ENCODE measurements around the gene MELTF.
"Not testable (repeated sequence)": the region's sequence is repeated elsewhere in the genome, so short reads cannot be mapped to it uniquely, and the experiment has no call there.

Gene MELTF

DNA sequence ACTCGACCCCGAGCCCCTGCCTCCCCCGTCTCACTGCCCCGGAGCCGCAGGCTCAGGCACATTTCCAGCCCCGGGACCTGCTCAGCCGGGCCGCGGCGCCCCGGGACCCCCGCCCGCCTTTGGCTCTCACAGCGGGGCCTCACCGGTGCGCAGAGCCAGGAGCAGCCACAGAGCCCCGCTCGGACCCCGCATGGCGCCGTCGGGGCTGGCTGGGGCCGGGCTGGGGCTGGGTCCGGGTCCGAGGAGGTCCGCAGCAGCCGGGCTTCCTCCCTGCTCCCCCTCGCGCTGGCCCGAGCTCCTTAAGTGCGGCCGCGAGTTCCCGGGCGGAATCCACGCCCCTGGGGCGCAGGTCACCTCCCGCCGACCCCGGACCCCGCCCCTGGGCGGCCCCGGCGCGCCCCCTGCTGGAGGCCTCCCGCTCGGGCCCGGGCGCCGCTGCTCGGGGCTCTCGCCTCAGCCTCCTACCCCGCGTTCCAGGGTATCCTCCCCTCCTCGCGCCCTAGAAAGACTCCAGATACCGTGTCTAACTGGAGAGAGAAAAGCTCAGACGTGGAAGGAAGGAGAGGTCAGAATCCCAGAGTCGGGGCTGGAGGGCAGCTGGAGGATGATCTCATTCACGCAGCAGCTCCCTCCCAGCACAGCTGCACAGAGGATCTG is at the start of gene MELTF:
Gene MELTF, minus strand, starts transcription at position 307 of the 657 bp plus-strand sequence. Its CDS starts 115 bp downstream, at position 192.
- peak; percentile 48 to 77 for DNase-seq

DNA sequence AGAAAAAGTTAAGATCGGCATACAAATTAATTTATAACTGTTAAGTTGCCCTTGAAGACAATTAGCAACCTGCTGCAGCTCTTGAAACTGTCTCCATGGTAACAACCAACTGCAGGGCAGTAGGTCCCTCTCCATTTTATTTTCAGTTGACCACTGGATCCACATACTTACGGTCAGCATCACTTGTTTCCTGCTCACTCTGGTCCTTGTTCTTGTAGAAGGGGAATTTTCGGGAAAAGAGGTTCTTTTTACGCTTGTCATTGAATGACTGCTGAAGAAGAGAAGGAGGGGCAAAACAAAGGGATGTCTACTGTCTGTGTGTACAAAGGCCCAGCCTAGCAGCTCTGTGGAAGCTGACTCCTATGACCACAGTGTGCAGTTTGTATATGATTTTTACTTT is 46.8 kb upstream of the MELTF start:
- no peak for DNase-seq

DNA sequence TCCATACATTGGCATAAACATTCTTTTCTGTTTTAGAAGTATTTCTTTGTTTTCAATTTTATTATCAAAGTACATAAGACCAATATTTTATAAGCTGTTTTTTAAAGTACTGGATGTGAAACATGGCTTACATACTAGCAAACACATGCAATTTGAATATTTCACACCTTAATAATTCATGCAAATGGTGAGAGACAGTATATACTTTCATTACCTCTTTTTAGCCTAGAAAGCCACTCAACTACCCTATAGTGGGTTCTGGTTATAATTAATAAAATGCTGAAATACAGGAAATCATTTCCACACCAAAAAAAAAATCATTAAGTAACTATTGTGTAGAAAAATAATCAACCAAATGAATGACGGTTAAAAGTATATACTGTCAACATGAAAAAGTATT is 38.5 kb upstream of the MELTF start:
- DNase-seq = no peak

DNA sequence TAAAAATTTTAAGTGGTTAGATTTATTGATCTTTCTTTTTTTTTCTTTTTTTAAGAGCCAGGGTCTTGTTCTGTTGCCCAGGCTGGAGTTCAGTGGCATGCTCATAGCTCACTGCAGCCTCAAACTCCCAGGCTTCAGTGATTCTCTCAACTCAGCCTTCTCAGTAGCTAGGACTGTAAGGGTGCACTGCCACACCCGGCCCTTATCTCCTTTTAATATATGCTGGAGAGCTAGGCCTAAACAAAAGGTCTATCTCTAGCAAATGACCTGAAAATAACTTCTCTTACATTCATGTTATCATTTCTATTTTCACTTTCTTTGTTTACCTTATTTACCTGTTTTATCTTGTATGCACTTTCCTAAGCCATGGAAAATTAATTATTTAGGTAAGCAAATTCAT is 35.2 kb upstream of the MELTF start:
- no peak for DNase-seq

DNA sequence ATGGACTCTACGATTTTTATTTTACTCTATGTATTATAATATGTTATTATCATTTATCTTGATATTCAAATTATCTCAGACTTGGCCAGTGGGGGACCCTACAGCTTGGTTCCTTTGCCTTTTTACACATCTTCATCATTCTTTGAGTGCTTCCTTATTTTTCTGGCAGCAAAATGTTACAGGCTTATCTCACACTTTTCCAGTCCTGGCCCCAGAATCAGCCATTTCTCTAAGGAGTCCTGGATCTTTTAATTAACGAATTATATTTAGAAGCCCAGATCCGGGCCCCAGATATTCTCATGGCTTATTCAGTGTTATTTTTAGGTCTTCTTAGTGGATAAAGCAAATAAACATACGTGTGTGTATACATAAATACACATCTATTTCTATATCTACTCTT is 32.8 kb upstream of the MELTF start:
- DNase-seq = no peak

DNA sequence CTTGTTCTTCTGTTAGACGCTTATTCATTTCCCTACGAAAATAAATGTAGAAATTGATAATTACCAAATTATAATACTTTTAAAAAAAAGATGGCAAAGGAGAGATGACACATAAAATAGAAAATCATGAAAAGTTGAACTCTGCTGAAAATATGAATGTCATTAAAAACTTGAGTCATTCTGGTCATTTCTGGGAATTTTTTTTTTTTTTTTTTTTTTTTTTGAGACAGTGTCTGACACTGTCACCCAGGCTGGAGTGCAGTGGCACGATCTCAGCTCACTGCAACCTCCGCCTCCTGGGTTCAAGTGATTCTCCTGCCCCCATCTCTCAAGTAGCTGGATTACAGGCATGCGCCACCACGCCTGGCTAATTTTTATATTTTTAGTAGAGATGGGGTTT is 22.0 kb upstream of the MELTF start:
- DNase-seq = not testable (repeated sequence)

DNA sequence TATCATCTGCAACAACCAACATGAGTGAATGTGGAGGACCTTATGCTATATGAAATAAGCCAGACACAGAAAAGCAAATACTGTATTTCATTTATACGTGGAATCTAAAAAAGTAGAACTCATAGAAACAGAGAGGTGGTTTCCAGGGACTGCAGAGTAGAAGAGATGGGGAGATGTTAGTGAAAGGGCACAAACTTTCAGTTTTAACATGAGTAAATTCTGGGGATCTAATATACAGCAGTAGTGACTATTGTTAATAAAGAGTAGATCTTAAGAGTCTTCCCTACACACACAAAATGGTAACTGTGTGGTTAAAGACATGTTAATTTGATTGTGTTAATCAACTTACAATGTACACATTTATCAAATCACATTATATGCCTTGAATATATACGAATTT is 20.9 kb upstream of the MELTF start:
- no peak for DNase-seq

DNA sequence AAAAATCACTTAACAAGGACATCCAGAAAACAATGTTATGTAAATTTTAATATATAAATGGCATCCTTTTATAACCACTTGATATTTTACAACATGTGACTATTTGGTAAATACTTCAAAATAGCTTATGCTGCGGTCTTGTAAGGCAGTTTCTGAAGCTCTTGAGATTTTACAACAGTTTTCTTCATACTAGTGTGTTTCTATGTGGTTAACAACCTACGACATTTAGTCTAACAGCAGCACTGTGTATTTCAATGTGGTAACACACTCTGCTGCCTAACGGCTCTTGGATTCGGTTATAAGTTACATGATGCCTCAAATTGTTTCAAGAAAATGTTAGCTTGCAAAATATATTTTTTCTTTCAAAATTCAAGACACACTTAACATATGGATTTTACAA is 12.9 kb upstream of the MELTF start:
- no peak for DNase-seq

DNA sequence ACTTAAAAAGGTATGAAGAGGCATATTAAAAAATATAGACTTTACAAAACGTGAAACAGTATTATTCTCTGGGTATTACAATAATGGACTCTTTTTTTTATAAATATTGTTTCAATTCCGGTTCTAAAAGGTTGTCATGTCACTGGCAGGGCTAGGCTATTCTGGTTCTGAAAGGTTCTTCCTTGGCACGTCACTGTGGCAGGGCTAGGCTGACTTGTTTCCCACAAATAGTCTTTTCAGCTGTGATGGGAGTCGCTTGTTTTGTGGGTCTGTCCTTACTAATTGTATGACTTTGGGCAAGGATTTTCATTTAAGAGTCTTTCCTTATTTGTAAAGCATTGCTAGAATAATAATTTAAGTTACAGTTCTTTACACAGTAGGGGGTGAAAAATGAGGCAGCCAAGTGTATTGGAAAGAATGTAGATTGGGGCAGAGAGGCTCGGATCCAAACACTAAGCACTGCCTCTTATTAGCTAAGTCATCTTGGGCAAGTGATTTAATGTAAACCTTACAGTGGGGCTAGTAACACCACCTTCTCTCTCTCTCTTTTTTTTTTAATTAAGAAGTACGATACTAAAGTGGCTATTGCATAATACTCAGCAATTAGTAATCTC is 12.4 kb upstream of the MELTF start:
- DNase-seq = no peak

DNA sequence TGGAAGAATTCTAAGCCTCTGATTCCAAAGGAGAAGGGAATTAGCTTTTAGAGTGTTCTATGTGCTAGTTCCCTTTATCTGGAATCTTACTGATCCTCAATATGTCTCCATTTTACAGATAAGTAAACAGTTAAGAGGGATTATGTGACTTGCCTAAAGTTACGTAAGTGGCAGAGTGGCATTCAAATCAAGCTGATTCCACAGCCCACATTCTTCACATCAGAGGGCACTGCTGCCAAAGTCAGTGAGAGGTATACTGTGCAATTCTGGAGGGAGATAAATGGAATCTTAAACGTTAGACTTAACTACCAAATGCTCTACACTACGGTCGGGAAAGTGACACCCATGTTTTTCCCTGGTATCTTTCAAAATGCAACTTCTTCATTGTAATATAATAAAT is 11.0 kb upstream of the MELTF start:
- DNase-seq = no peak

DNA sequence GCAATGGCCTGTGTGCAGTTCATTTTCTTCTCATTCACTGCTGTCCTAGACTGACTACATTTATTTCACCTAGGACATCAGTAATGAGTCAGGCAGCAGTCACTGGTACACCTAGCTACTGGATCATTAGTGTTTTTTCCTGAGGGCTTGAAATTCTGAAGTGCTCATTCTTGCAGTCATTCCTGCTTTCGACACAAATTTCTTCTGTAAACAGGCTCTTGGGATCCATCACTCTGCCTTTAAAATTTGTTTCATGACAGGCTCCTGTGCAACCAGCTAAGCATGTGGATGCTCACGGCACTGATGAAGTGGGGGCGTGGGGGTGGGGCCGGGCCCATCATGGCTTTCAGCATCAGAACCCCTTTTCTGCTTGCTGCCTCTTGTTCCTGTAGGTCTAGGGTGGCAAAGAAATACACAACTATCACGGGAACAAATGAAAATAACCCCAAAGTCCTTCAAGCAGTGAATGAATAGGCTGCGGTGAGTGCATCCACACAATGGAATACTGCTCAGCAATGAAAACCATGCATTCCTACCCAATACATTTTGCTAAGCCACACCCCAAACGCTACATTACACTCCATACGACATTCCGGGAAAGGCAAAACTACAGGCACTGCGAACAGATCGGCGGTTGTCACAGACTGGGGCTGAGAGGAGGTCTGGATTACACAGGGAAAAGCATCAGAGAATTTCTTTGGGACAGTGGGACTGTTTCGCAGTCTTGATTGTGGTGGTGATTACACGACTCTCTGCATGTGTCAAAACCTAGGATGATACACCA is 9.3 kb upstream of the MELTF start:
- no peak for DNase-seq

DNA sequence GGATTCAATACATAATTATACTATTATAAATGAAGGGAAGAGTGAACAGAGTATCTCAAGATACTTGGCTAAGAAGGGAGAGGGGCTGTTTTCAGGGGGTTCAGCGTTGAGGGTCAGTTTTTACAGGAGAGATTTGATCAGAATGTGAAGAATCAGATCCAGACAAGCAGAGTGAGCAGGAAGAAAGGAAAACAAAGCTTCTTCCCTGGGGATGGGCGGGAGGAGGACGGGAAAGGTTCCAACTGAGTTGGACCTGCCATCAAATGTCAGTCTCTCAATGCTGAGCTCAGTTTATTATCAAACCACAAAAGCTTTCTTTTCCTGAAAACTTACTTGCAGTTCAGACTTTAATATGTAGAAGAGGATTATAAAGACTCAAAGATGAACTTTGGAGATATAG is 6.0 kb upstream of the MELTF start:
- no peak for DNase-seq

DNA sequence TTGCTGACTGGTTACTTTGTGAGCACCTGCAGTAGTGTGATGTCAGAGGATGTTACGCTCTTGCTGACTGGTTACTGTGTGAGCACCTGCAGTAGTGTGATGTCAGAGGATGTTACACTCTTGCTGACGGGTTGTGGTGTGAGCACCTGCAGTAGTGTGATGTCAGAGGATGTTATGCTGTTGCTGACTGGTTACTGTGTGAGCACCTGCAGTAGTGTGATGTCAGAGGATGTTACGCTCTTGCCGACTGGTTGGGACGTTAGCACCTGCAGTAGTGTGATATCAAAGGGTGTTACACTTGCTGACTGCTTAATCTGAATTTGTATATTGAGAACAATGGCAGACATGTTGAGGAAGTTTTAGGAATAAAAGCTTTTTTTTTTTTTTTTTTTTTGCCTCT is 5.2 kb upstream of the MELTF start:
- not testable (repeated sequence) for DNase-seq

DNA sequence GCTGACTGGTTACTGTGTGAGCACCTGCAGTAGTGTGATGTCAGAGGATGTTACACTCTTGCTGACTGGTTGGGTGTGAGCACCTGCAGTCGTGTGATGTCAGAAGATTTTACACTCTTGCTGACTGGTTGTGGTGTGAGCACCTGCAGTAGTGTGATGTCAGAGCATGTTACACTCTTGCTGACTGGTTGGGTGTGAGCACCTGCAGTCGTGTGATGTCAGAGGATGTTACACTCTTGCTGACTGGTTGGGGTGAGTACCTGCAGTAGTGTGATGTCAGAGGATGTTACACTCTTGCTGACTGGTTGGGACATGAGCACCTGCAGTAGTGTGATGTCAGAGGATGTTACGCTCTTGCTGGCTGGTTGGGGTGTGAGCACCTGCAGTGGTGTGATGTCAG is 4.1 kb upstream of the MELTF start:
- not testable (repeated sequence) for DNase-seq

DNA sequence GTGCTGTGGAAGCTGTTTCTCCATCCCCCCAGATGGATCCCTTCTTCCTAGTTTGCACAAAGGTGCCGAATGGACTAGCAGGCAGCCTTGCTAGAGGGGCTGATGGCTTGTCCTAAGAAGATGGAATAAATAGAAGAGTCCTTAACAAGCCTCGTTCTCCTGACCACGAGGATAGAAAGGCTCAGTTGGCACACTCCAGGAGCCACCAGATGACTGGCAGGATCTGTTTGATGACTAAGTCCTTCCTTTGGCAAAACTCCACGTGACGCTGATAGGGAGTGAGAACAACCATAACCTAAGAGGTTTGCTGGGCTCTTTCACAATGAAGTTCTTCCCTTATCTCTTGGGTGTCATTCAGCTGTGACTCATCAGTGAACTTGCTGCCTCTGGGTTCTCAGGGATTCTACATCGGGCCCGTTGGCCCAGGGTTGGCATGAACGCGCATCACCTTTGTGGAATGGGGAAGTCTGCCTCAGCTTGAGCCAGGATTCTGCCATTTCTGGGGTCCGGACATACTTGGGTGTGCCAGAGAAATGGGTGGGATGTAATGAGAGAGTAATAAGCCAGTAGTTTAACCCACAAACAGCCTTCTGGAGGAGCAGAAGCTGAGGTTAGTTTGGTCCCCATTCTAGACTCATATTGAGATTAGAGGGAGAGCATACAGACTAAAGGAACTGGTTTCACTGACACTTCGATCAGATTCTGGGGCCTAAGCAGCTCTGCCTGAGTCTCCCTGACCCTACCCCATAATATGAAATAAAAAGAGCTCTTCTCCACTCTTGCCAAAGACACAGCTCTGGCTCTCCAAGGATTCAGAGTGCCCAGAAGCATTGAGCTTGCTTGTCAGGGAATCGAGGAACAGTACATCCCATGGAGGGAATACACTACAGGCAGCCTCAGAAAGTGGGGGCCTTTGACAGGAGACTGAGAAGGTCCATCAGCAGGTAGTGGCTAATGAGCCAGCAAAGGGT is 2.0 kb upstream of the MELTF start:
- no peak for DNase-seq

DNA sequence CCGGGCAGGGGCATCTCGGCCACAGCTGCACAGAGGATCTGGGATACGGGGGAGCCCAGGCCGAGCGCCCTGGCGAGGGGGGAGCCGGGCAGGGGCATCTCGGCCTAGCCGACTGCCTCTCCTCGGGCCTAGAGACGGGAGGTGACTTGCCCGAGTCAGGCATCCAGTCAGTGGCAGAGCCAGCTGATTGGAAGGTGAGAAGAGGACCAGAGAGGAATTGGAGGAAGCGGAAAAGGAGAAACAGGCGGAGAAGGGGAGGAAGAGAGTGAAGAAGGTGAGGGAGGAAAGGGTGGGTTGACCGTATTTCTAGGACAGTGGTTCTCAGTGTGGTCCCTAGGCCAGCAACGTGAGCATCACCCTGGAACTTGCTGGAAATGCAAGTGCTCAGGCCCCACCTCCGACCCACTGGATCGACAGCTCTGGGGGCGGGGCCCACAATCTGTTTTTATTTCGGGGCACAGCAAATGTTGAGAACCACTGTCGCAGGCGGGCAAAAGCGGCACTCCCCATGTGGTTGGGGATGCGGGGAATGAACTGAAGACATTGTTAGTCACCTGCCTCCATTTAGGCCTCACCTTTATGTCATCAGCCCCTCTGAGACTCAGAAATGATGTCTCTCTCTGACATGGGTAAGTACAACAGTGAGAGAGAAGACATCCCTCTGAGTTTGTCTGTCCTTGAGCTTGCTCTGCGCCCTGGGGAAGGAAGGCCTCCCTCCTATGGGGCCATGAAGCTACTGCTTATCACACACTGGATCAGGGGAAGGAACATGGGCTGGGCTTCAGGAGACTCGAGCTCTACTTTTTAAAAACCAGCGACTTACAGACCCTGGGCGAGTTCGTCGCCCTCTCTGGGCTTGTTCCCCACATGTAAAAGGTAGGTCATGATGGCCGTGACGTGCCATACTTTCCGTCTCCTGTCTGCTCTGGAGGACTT is 1.0 kb upstream of the MELTF start:
- no peak for DNase-seq

DNA sequence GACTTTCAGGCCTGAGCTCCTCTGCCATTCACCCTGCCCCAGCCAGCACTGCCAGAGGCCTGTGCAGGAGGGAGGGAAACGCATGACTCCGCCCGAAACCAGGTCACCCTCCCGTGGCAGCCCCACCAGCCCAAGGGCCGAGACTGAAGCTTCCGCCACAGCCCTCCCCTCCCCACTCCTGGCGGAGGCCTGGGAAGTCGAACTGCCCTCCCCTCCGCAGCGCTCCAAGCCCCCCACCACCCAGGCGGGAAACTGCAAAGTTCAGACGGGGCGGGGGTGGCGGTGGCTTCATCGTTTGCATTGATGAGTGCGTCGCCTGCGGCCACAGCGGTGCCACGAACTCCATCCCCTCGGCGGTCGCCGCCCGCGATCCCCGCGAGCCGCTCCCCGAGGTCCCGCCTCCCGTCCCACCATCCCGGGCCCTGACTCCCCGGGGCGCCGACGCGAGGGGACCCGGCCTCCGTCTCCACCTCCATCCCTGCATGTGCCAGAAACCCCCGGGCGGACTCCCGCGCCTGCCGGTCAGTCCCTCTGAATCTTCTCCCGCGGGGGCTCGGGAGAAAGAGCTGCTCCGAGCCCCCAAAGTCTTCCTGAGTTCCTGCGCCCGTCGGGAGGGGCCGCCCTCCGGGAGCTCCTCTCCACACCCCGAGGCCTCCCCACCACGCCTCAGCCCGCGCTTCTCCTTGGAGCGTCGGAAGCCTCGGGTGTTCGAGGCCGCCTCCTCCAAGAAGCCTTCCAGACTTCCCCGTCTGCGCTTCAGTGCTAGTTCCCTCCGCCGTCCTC is 698 bp downstream of the MELTF start:
- DNase-seq = no peak

DNA sequence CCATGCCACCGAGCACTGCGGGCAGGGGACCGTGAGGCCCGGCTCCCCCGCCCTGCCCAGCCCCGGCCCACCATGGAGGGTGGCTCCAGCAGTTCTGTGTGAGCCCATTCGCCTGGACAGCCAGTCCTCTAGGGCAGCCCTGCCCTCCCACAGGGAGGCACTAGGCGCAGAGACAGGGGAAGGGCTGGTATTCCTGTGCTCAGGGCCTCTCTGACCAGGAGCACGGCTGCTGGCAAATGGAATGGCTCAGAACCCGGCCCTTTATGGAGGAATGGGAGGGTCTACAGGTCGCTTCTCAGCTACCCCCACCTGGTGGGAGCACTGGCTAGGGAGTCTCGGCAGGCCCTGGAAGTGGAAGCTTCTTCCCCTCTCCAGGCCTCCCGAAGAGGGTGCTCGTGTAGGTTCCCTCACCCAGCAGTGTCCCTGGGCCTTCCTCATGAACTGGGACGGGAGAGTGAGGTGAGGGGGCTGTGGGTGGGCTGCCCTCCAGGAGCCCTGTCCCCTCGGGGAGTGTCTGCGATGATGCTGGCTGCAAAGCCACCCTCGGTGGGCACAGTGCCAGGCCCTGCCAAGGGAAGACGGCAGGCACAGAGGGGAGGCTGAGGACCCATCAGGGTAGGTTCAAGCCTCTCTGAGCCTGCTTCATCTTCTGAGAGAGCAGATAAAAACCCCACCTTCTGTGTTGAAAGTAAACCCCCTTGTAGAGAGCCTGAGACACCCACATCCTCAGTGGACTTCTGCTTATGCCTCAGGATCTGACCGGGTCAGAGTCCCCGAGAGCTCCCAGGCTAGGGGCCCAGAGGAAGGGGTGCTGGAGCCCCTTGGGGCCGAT is 1.5 kb downstream of the MELTF start:
- DNase-seq = no peak

DNA sequence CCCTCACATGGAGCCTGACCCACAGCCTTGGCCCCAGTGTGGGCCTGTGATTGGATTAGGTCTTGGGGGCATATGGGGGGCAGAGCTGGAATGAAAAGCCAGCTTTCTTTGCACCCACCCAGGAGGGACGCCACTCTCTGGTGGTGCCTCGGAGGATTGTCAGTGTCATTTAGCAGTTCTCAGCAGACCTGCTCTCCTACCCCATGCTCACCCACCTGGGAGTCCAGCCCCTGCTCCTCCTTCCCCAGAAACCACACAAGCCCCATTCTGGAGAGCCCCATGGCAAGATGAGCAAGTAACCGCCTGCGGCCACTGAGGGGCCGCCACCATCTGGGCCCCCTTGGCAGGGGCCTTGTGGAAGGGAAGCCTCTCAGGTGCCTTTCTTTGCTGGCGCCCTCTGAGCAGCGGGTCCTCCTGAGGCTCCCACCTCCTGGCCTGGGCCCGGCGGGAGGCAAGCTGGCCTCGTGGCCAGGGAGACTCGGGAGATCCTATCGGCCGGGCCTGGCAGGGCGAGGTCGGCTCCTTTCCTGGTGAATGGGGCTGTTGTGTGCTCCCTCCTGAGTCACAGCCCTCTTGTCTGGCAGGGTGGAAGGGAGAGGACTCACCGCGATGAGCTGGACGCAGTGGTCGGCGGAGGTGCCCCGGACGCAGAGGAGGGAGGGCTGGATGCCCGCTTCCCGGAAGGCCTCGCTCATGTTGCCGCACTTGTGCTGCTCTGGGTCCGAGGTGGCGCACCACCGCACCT is 2.3 kb downstream of the MELTF start:
- DNase-seq = no peak

Measured in NCI-H1930 (cell line).